ENCODE results near the gene NPM1.

- TF ChIP-seq CTCF (IDR thresholded peaks at IDR 0.05) = no peak
- no peak for TF ChIP-seq ZFX (IDR thresholded peaks at IDR 0.05; ENCODE audit: borderline replicate concordance)
These were observed 38.6 kb downstream of the NPM1 start for GRCh38 chr5:171426266-171426665.
